Effector memory CD8-positive, alpha-beta T cell (primary cell): ENCODE data around the gene ASIC4.
A peak's percentile ranks its signal among the peaks of the same experiment; 100 is the strongest.

Experiments used
- ATAC-seq: fragments of 150-1000 bp; cut with Tn5 transposase; replicated peaks from 2 replicates; pipeline ENCODE4 v1.10.0; 2021; ENCODE audit warnings: mild to moderate bottlenecking, moderate library complexity
- DNase-seq, 3 experiments: peaks; one replicate each; pipeline ENCODE4 v3.0.0; 2021
- H3K27ac Mint-ChIP-seq, 2 donors: one replicate each; pipeline ENCODE4 v1.8.0; 2022; ENCODE audit warnings: mild to moderate bottlenecking in 2 of 2, mixed read lengths in 2 of 2, moderate library complexity in 2 of 2
- H3K27me3 Mint-ChIP-seq, 2 donors: one replicate each; pipeline ENCODE4 v1.8.0; 2022; ENCODE audit warnings: mixed read lengths in 2 of 2
- H3K36me3 Mint-ChIP-seq: one replicate; pipeline ENCODE4 v1.8.0; 2022; ENCODE audit warnings: mild to moderate bottlenecking, moderate library complexity, mixed read lengths; ENCODE audit not compliant: insufficient read depth
- H3K4me1 Mint-ChIP-seq, 2 donors: one replicate each; pipeline ENCODE4 v1.8.0; 2022; ENCODE audit warnings: low read depth in 2 of 2, mixed read lengths in 2 of 2
- H3K4me3 Mint-ChIP-seq, 2 donors: one replicate each; pipeline ENCODE4 v1.8.0; 2022; ENCODE audit warnings: mild to moderate bottlenecking in 2 of 2, mixed read lengths in 2 of 2, moderate library complexity in 2 of 2
- H3K9me3 Mint-ChIP-seq, 2 donors: one replicate each; pipeline ENCODE4 v1.8.0; 2022; ENCODE audit warnings: mixed read lengths in 2 of 2

ASIC4 gene

DNA sequence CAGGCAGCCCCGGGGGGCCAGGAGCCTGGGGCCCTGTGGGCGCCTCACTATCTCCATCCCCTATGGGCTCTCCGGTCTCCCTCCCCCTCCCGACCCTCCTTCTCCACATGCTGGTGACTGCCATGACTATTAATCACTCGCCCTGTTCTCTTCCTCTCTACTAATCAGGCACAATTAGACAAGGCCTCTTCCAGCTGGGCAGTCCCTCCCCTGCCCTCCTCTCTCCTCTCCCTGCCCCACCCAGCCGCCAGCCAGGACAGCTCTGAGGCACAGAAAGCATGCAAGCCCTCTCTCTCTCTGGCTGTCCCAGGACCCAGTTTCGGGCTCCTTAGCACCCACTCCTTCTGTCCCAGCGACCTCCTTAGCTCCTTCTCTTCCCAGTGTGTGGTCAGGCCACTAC is 5.8 kb downstream of the ASIC4 start:
- ATAC-seq (no peak), DNase-seq (no peak)
- H3K9me3 Mint-ChIP-seq = no peaks in the 10 kb centered on the region
- H3K4me1 Mint-ChIP-seq = peaks cover 0 to 12% of the 10 kb centered on the region in 2 donors
- H3K4me3 Mint-ChIP-seq = no peak overlapping the region
- peaks cover 88 to 96% of the 10 kb centered on the region in 2 donors for H3K27me3 Mint-ChIP-seq
- H3K27ac Mint-ChIP-seq = no peak overlapping the region
- H3K36me3 Mint-ChIP-seq = no peaks in the 10 kb centered on the region

DNA sequence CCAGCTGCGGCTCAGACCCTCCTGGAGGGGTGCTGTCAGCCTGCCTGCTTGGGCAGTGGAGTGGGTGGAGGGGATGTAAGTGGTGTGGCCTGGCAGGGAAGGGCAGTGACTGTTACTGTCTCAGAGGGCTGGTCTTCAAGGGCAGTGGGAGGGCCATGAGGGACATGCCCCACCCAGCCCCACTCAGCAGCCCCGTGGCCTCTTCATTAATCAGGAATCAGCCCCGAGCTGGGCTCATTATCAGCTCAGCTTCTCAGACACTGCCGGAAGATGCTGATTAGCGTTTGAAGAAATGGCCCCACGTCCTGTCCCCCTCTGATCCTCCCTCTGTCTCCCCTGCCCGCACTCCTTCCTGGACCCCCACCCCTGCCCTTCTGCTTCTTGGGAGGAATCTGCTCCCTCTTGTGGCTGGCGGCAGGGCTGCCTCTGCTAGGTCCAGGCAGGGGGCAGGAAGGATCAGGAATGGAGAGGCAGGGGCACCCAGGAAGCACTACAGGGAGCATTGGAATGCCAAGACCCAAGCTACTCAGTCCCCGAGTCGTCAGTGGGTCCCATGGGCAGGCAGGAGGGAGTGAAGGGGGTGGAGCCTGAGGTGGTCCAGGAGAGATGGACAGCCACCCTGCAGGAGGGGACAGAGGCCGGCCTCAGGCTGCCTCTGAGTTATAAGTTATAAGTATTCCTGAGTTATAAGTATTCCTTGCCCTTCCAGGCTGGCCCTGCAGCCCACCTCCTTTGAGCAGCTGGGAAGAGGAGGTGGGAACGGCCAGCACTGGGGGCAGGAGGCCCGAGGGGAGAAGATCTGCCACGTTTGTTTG is 7.0 kb downstream of the ASIC4 start:
- peaks cover 88 to 96% of the 10 kb centered on the region in 2 donors for H3K27me3 Mint-ChIP-seq
- H3K4me1 Mint-ChIP-seq = peaks cover 0 to 9% of the 10 kb centered on the region in 2 donors
- H3K27ac Mint-ChIP-seq = no peak overlapping the region

DNA sequence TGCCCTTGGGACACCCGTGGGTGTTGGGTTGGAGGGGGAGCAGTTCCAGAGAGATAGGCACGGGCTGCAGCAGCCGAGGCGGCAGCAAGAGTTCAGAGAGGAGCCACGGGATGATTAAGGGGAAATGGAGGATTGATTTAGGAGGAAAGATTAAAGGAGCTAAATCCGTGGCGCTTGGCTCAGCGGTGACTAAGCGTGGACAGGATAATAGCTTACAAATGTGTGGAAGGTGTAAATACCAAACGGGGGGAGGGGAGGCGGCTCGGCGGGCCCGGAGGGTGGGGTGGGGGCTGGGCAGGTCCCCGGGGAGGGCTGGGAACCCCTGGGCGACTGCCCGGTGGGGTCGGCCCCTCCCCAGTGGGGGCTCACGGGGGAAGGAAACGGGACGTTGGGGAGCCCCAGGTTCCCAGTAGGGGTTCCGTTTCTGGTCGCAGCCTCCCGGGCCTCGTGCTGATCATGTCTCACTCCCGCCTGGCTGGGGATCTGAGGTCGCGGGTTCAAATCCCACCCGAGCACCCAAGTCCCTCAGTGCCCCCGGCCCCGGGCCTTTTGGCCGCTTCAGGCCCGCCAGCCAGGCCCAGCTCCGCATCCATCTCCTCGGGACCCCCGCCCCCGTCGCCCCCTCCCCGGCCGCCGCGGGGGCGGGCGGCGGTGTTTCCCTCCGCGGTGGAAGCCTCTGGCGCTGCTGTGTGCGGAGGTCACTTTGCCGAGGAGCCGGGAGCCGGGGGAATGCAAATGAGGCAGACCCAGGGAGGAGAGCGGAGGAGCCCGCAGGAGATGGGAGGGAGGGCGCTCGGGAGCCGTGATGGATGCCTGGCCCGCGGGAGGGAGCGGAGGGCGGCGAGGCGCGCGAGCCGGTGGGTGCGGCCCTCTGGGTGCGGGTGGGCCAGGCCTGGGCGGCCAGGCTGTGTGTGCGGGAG is 8.1 kb downstream of the ASIC4 start:
- H3K4me3 Mint-ChIP-seq = peak overlapping the region; percentile 47
- DNase-seq = no peak
- H3K27ac Mint-ChIP-seq = peak overlapping the region in 1 of 2 donors; percentile 16
- ATAC-seq = no peak
- H3K4me1 Mint-ChIP-seq = peaks cover 0 to 9% of the 10 kb centered on the region in 2 donors
- H3K9me3 Mint-ChIP-seq = no peaks in the 10 kb centered on the region
- H3K27me3 Mint-ChIP-seq = peaks cover 88 to 96% of the 10 kb centered on the region in 2 donors
- no peaks in the 10 kb centered on the region for H3K36me3 Mint-ChIP-seq

More for the DNA sequence above, 7.0 kb downstream of the ASIC4 start:
- Mint-ChIP-seq H3K36me3 (no peaks in the 10 kb centered on the region), H3K9me3 (no peaks in the 10 kb centered on the region), H3K4me3 (peak overlapping the region; percentile 47)
- DNase-seq (no peak), ATAC-seq (peak; percentile 14)

DNA sequence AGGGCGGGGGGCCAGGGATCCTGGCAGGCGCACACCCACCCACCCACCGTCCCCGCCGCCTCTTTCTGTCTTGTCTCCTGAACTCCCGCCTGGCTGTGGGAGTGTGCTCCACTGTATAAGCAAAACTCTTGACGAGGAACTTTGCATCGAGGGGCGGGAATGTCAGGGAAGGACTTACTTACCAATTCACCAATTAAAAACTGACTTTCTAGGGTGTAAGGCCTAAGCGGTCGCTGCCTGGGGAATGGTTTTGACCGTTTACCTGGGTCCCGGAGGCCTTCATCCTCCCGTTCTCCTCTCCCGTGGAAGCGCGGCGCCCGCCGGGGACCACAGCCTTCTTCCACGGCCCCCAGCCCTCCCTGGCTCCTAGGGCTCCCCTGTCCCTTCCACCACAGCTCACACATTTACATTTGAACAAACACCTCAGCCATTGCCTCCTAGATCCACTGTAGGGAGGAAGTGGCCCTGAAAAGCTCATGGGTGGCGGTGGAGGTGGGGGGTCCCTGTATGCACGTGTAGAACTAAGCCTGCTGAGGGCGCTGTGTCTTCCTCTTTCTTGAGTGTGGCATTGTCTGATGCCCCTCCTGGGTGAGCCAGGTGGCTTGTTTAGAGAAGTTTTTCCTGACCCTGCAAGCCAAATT is 8.9 kb downstream of the ASIC4 start:
- ATAC-seq (peak; percentile 29), DNase-seq (no peak)
- Mint-ChIP-seq H3K36me3 (no peaks in the 10 kb centered on the region), H3K4me1 (peaks cover 0 to 9% of the 10 kb centered on the region in 2 donors), H3K4me3 (peak overlapping the region in 1 of 2 donors; percentile 25), H3K9me3 (no peaks in the 10 kb centered on the region), H3K27ac (no peak overlapping the region), H3K27me3 (peaks cover 87 to 96% of the 10 kb centered on the region in 2 donors)

DNA sequence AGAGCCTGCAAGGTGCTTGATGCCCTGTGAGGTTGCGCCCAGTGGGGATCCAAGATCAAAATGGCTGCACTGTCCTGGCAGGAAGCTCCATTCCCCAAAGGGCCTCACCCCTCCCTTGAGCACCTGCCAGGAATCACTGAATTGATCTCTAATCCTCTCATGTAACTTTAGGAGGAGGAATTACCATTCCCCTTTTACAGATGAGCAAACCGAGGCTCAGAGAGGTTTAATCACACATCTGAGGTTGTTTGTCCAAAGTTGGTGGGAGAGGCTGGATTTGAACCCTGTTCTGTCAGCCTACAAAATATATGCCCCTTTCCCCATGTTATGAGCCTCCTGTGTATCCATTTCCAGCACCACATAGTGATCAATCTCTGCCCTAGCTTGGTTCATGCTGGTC is 10.5 kb downstream of the ASIC4 start:
- H3K9me3 Mint-ChIP-seq = no peaks in the 10 kb centered on the region
- H3K27ac Mint-ChIP-seq = no peak overlapping the region
- ATAC-seq = no peak
- peaks cover 87 to 96% of the 10 kb centered on the region in 2 donors for H3K27me3 Mint-ChIP-seq
- no peak overlapping the region for H3K4me3 Mint-ChIP-seq
- no peaks in the 10 kb centered on the region for H3K36me3 Mint-ChIP-seq
- H3K4me1 Mint-ChIP-seq = peaks cover 0 to 9% of the 10 kb centered on the region in 2 donors
- DNase-seq = no peak

DNA sequence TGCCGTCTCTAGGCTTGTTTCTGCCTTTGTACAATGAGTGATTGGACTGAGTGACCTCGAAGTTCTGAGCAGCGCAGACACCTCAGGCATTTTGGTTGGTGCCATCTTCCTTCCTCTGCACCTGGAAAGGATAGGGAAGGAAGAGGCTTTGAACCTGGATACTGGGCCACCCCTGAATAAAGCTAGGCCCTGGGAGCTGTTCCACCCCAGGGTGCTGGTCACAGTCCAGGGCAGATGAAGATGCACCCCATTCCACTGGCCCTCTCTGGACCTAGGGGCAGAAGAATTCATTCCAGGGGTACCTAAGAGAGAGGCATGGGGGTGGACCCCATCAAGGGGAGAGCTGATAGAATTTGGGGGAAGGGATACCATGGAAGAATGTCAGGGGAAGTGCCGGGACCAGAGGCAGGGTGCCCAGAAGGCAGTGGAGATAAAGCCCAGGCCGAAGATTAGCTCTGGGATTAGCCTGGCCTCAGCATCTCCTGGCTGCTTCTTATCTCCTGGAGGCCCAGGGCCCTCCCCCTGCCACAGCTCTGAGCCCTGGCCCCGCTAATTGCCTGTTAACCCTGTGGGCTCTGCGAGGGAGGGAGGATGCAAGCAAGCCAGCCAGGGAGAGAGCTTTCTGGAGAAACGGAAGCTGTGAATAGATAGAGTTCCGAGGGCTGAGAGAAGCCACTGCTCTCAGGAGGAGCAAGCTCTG is 11.4 kb downstream of the ASIC4 start:
- Mint-ChIP-seq H3K27me3 (peaks cover 88 to 96% of the 10 kb centered on the region in 2 donors), H3K36me3 (peaks cover 3% of the 10 kb centered on the region), H3K4me3 (no peak overlapping the region), H3K9me3 (no peaks in the 10 kb centered on the region), H3K4me1 (peaks cover 0 to 12% of the 10 kb centered on the region in 2 donors), H3K27ac (no peak overlapping the region)
- ATAC-seq (no peak), DNase-seq (no peak)

DNA sequence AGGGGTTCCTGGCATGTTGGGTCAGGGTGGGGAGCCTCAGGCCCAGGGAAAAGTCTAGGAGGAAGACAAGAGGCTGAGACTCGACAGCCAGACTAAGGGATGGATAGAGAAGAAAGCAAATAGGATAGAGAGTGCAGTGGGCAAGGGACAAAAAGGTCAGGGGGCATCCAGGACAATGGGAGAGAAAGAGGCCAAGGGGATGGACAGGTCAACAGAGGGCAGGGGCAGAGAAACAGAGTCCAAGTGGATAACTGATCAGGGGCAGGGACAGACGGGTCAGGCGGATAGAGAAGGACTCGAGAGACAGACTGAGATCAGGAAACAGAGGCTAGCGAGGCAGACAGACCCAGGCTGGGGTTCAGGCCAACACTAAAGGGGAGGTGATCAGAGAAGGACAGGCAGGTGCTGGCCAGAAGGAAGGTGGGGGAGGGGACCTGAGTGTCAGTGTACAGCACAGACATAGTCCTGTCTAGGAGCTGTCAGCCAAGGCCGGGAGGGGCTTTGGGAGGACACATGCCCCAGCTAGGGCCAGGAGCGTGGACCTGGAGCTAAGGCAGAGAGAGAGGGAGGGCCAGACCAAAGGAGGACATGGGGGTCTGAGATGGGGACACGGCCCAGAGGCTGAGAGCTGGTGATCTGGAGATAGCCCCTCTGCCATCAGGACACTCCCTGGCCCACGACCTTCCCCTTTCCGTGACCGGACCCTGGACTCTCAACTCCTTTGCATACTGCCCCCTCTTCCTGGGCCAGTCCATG is 12.2 kb downstream of the ASIC4 start:
- peaks cover 0 to 9% of the 10 kb centered on the region in 2 donors for H3K4me1 Mint-ChIP-seq
- no peaks in the 10 kb centered on the region for H3K9me3 Mint-ChIP-seq
- H3K27ac Mint-ChIP-seq = no peak overlapping the region
- peaks cover 88 to 96% of the 10 kb centered on the region in 2 donors for H3K27me3 Mint-ChIP-seq
- no peak overlapping the region for H3K4me3 Mint-ChIP-seq
- no peak for ATAC-seq
- DNase-seq = no peak
- H3K36me3 Mint-ChIP-seq = peaks cover 3% of the 10 kb centered on the region

DNA sequence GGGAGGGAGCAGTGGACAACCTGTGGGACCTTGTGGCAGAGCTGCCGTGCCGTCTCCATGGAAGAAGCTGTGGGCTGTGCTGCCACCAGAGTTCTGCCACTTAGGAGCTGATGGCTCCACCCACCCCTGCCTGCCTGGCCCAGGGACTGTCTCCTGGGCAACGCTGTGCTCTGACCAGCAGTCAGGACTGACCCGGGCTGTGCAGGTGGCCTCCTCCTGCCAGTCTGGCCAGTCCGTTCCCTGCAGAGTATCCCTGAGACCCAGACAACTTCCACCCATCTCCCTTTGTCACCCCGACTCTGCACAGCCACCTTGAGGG is 12.8 kb downstream of the ASIC4 start:
- ATAC-seq (no peak), DNase-seq (no peak)
- Mint-ChIP-seq H3K4me1 (peaks cover 0 to 4% of the 10 kb centered on the region in 2 donors), H3K4me3 (no peak overlapping the region), H3K27ac (no peak overlapping the region), H3K9me3 (no peaks in the 10 kb centered on the region), H3K27me3 (peaks cover 87 to 96% of the 10 kb centered on the region in 2 donors), H3K36me3 (peaks cover 3% of the 10 kb centered on the region)

DNA sequence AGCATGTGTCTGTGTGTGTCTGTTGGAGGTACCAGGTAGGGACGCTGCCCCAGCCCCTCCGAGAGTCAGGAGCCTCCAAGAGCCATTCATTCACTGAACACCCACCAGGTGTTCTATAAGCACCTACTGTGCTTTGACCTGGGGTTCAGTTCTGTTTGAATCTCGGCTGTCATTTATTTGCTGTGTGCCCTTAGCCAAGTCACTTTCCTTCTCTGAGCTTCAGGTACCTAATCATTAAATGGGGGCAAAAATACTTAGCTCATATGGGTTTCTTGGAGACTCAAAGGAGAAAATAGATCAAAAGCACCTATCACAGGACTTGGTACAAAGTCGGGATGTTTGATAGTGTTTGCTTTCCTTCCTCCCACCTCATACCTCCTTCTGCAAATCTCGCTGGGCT is 13.2 kb downstream of the ASIC4 start:
- H3K9me3 Mint-ChIP-seq = no peaks in the 10 kb centered on the region
- H3K27ac Mint-ChIP-seq = no peak overlapping the region
- no peak for DNase-seq
- H3K27me3 Mint-ChIP-seq = peaks cover 86 to 96% of the 10 kb centered on the region in 2 donors
- H3K36me3 Mint-ChIP-seq = peaks cover 3% of the 10 kb centered on the region
- ATAC-seq = no peak
- no peak overlapping the region for H3K4me3 Mint-ChIP-seq
- peaks cover 0 to 3% of the 10 kb centered on the region in 2 donors for H3K4me1 Mint-ChIP-seq

DNA sequence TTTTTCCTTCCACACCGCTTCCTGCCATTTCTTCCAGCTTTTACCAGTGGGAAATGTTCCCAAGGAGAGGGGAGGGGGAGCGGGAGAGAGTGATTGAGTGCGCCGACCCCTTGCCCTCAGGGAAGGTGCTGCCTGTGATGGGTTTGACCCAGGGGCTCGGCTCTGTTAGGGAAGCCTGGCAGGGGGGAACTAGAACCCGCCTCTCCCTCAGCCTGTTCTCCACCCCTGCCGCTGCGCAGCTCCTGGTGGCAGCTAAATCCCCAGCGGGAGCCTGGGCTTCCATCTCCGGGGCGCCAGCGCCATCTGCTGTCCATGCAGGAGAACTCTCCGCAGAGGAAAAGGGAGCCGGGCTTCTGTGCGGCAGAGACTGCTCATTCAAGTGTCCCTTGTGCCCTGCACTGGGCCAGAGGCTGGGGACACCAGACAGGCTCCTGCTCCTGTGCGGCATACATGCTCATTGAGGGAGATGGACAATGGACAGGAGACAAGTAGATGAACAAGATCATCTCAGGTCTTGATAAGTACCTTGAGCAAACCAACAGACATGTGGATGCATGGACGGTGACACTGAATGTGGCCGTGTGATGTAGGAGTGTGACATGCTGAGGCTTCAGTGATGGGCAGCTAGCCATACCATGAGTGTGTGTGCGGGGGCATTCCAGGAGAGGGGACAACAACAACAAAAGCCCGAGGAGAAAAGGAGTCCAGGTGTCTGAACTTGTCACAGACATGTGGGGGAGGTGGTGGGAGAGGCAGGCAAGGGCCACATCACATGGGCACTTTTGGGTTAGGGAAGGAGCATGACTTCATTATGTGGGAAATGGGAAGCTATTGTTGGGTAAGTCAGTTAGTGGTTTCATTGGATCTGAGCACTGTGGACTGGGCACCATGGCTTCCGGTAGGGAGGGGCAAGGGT is 16.0 kb downstream of the ASIC4 start:
- no peak overlapping the region for H3K27ac Mint-ChIP-seq
- H3K36me3 Mint-ChIP-seq = peaks cover 3% of the 10 kb centered on the region
- H3K4me3 Mint-ChIP-seq = no peak overlapping the region
- H3K27me3 Mint-ChIP-seq = peaks cover 70 to 97% of the 10 kb centered on the region in 2 donors
- peak; percentile 97 for ATAC-seq
- no peaks in the 10 kb centered on the region for H3K9me3 Mint-ChIP-seq
- DNase-seq = peak; percentile 83 to 86 (median 84)
- H3K4me1 Mint-ChIP-seq = peaks cover 0 to 3% of the 10 kb centered on the region in 2 donors

DNA sequence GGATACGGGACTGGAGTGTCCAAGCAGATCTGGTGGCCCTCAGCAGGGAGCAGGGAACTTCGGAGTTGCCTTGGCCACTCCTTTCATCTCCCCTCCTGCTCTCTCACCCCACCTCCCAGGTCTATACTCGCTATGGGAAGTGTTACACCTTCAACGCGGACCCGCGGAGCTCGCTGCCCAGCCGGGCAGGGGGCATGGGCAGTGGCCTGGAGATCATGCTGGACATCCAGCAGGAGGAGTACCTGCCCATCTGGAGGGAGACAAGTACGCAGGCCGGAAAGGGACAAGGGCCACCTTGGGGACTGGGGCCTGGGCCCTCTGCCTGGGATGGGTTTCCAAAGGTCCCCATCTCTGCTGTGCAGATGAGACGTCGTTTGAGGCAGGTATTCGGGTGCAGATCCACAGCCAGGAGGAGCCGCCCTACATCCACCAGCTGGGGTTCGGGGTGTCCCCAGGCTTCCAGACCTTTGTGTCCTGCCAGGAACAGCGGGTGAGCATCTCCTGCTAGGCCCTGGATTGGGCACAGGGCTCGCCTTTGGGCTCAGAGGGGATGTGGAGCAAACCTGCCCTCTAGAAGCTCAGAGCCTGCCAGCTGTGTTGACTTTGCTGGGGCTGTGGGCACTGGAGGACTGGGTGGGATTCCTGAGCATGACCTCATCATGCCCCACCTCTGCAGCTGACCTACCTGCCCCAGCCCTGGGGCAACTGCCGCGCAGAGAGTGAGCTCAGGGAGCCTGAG is 17.5 kb downstream of the ASIC4 start:
- Mint-ChIP-seq H3K27ac (no peak overlapping the region), H3K27me3 (peaks cover 59 to 94% of the 10 kb centered on the region in 2 donors), H3K36me3 (peaks cover 3% of the 10 kb centered on the region), H3K4me1 (peaks cover 0 to 3% of the 10 kb centered on the region in 2 donors), H3K4me3 (no peak overlapping the region), H3K9me3 (no peaks in the 10 kb centered on the region)
- DNase-seq = no peak
- no peak for ATAC-seq
